ENCODE data around the gene NEK4.
"Not testable (repeated sequence)": the region's sequence is repeated elsewhere in the genome, so short reads cannot be mapped to it uniquely, and the experiment has no call there.

NEK4 gene

DNA sequence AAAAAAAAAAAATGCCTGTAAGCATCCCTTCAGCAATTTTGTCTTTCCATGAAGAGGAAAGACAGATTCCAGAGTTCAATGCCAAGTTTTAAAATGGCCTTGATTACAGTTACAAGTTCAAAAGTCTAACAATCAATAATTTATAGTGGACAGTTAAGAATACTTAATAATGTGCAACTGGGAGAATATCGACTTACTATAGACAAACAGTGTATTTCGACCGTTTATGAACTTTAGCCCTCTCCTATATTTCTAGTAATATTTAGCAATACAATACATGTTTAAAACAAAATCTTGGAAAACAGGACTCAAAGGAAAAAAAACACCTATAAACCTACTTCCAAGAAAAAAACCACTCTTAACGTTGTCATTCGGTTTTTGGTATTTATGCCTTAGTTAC is 86.6 kb downstream of the NEK4 start:
- TF ChIP-seq, protein P1, sequence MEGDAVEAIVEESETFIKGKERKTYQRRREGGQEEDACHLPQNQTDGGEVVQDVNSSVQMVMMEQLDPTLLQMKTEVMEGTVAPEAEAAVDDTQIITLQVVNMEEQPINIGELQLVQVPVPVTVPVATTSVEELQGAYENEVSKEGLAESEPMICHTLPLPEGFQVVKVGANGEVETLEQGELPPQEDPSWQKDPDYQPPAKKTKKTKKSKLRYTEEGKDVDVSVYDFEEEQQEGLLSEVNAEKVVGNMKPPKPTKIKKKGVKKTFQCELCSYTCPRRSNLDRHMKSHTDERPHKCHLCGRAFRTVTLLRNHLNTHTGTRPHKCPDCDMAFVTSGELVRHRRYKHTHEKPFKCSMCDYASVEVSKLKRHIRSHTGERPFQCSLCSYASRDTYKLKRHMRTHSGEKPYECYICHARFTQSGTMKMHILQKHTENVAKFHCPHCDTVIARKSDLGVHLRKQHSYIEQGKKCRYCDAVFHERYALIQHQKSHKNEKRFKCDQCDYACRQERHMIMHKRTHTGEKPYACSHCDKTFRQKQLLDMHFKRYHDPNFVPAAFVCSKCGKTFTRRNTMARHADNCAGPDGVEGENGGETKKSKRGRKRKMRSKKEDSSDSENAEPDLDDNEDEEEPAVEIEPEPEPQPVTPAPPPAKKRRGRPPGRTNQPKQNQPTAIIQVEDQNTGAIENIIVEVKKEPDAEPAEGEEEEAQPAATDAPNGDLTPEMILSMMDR (IDR thresholded peaks at IDR 0.05; ENCODE audit: extremely low read depth, missing control alignments), result no peak
- no peak for DNase-seq (ENCODE audit: low spot score)

DNA sequence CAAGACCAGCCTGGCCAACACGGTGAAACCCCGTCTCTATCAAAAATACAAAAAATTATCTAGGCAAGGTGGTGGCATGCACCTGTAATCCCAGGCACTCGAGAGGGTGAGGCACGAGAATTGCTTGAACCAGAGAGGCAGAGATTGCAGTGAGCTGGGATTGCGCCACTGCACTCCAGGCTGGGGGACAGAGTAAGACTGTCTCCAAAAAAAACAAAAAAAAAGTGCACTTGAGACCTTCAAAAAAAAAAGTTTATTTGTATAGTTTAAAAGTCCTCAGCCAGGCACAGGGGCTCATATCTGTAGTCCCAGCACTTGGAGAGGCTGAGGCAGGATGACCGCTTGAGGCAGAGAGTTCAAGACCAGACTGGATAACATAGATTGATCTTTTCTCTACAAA is 87.1 kb downstream of the NEK4 start:
- TF ChIP-seq, protein P1 (IDR thresholded peaks at IDR 0.05; ENCODE audit: extremely low read depth, missing control alignments), result no peak
- DNase-seq (ENCODE audit: low spot score), result no peak

DNA sequence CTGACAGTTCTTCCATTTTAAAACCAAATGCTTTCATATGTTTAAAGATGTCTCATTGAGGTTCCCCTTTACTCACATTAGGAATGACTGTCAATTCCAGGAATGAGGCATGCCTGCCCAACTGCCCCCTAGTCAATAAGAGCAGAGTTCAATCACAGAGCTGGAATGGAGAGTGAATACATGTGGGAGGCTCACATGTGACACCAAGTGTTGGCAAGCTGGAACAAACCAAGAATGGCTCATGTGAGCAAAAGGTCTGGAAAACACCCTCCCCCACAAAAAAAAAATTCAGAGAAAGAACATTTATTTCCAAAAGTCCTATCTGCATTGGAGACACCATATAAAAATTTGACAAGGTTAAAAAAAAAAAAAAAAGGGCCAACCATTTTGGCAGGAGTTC is 88.7 kb downstream of the NEK4 start:
- TF ChIP-seq, protein P1 (IDR thresholded peaks at IDR 0.05; ENCODE audit: extremely low read depth, missing control alignments), result peak; percentile 5
- DNase-seq (ENCODE audit: low spot score), result peak; percentile 24

DNA sequence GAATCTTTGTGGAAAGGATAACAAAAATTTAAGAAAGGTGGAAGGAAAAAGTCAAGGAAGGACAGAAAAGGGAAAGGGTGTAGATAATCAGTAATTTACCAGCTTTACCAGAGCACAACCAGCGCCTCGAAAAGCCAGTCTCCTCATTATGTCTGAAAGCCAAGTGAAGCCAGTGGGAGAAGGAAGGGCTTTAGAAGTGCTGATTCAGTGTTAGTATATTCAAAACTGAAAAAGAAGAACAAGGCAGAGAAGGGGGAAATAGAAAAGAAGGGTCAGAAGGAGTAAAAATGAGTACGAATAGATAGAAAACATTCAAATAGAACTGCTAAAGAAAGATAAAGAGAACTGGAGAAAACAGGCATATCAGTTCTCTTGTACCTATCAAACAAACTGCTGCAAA is 89.1 kb downstream of the NEK4 start:
- DNase-seq (ENCODE audit: low spot score), result no peak
- TF ChIP-seq, protein P1 (IDR thresholded peaks at IDR 0.05; ENCODE audit: extremely low read depth, missing control alignments), result no peak

DNA sequence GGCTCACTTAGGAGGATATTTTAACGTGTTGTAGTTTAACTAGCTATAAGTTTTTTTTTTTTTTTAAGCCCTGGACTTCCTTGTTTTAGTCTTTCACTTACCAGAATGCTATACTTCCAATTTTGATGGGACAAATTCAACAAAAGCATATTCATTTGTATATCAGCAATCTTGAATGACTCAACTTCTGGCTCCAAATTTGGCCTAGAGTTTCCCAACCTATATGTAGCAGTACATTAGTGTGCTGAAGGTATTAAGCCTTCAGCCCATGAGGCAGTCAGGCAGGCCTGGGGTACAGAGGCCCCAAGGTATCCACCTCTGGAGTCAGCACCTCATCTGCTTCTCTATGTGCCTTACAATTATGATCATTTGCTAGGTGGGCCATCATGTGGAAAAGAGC is 90.9 kb downstream of the NEK4 start:
- no peak for DNase-seq (ENCODE audit: low spot score)

DNA sequence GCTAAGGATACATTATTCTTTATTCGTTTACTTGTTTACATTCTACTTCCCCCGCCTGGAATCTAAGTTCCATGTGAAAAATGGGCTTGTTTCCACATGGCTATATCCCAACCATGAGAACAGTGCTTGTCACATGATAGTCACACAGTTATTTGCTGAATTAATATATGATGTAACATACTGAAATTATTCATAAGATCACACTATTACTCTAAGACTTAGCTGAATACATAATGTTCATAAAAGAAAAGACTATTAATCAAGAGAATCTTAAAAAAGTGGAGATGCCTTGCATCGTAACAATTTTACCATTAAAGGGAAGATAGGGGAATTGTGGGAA is 91.6 kb downstream of the NEK4 start:
- DNase-seq (ENCODE audit: low spot score), result no peak
- TF ChIP-seq, protein P1 (IDR thresholded peaks at IDR 0.05; ENCODE audit: extremely low read depth, missing control alignments), result no peak

More for the DNA sequence above, 90.9 kb downstream of the NEK4 start:
- TF ChIP-seq, protein P1 (IDR thresholded peaks at IDR 0.05; ENCODE audit: extremely low read depth, missing control alignments), result no peak

DNA sequence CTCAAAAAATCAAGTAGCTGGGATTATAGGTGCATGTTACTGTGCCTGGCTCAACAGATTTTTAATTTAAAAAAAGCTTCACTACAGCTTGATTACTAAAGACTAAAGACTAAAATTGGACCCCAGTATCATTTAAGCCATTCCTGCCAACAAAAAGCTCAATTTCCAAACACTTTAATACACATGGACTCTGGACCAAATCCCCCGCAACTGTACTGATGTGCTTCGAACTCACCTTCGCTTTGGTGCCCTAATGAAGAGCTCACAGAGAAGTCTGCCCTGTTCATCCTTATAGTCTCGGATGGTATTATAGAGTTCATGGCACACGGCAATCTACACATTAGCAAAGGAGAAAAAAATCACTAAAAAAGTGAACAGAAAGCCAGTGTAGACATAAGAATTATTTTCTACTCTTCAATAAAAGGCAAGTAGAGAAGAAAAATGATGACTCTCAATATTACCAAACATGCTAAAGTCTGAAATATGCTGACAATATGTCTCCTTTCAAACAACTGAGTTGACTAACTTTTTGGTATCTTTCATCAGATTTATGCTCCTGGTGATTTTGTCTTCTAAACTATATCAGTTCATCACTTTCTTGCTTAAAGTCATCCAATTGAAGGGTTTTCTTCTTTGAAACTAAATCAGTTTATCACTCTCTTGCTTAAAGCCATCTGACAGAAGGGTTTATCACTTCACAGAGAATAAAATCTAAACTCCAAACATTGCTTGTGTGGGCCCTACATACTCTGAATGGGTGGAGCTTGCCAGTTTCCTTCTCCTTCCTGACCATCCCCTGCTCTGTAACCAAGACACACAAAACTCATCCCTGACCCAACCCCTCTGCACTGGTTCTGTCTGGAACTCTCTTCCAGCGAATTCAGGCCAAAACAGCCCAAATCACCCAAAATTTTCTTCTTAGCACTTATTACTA is 92.2 kb downstream of the NEK4 start:
- TF ChIP-seq, protein P1 (IDR thresholded peaks at IDR 0.05; ENCODE audit: extremely low read depth, missing control alignments), result no peak
- DNase-seq (ENCODE audit: low spot score), result no peak

DNA sequence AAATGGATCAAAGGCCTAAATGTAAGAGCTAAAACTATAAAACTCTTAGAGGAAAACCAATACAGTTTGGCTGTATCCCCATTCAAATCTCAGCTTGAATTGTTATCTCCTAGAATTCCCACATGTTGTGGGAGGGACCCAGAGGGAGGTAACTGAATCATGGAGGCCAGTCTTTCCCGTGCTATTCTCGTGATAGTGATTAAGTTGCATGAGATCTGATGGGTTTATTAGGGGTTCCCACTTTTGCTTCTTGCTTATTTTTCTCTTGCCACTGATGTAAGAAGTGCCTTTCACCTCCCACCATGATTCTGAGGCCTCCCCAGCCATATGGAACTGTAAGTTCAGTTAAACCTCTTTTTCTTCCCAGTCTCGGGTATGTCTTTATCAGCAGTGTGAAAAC is 94.5 kb downstream of the NEK4 start:
- DNase-seq (ENCODE audit: low spot score), result not testable (repeated sequence)
